Neural cell (in vitro differentiated cells): ENCODE measurements around the gene GARIN3. TPM values are rescaled to one million over a fixed set of nuclear protein-coding genes. Genes with fewer than 3 reads are reported as not detected.

Experiments
- H2AFZ ChIP-seq: fragments of 200-600, 300-800 bp; sonication (generic), shearing (Covaris generic); 2 replicates; pipeline ENCODE4 v1.6.0; 2014; ENCODE audit warnings: low read depth, mild to moderate bottlenecking, antibody characterized with exemption, low read length, moderate library complexity
- H3F3A ChIP-seq: fragments of 200-600 bp; shearing (Covaris generic); 2 replicates; pipeline ENCODE4 v1.6.1; 2016; ENCODE audit warnings: mild to moderate bottlenecking, moderate library complexity, mixed read lengths, antibody characterized with exemption, low read length; ENCODE audit not compliant: insufficient read depth, poor library complexity, severe bottlenecking
- H3K27ac ChIP-seq: fragments of 200-600, 300-800 bp; sonication (generic), shearing (Covaris generic); 2 replicates; pipeline ENCODE4 v1.5.1; 2014; ENCODE audit warnings: mild to moderate bottlenecking, low read length, moderate library complexity
- H3K27me3 ChIP-seq: fragments of 300-800, 200-600 bp; sonication (generic), shearing (Covaris generic); 2 replicates; pipeline ENCODE4 v1.6.0; 2014; ENCODE audit warnings: mild to moderate bottlenecking, low read depth, low read length, moderate library complexity; ENCODE audit not compliant: insufficient read depth
- H3K36me3 ChIP-seq: fragments of 300-800, 200-600 bp; sonication (generic), shearing (Covaris generic); 2 replicates; pipeline ENCODE4 v1.5.1; 2014; ENCODE audit warnings: mild to moderate bottlenecking, antibody characterized with exemption, low read length, moderate library complexity; ENCODE audit not compliant: insufficient read depth
- H3K4me2 ChIP-seq: fragments of 300-800, 200-600 bp; sonication (generic), shearing (Covaris generic); 2 replicates; pipeline ENCODE4 v1.6.0; 2014; ENCODE audit warnings: mild to moderate bottlenecking, low read length
- H3K4me3 ChIP-seq: fragments of 300-800, 200-600 bp; sonication (generic), shearing (Covaris generic); 2 replicates; pipeline ENCODE4 v1.5.1; 2014; ENCODE audit warnings: mild to moderate bottlenecking, low read length, moderate library complexity
- H3K79me2 ChIP-seq: fragments of 200-600 bp; shearing (Covaris generic); replicated peaks from 2 replicates; pipeline ENCODE4 v1.6.0; 2014; ENCODE audit warnings: mild to moderate bottlenecking, low read length, moderate library complexity; ENCODE audit not compliant: insufficient read depth
- H3K9ac ChIP-seq: fragments of 300-800, 200-600 bp; sonication (generic), shearing (Covaris generic); 2 replicates; pipeline ENCODE4 v1.6.1; 2016; ENCODE audit warnings: mild to moderate bottlenecking, low read length, mixed read lengths
- H3K9me2 ChIP-seq: fragments of 200-600 bp; shearing (Covaris generic); 2 replicates; pipeline ENCODE4 v1.6.1; 2016; ENCODE audit warnings: mild to moderate bottlenecking, low read length, mixed read lengths; ENCODE audit not compliant: insufficient read depth
- H3K9me3 ChIP-seq: fragments of 200-600, 300-800 bp; sonication (generic), shearing (Covaris generic); 2 replicates; pipeline ENCODE4 v1.6.1; 2016; ENCODE audit warnings: mild to moderate bottlenecking, mixed run types, low read length, moderate library complexity, mixed read lengths
- H4K20me1 ChIP-seq: fragments of 200-600 bp; shearing (Covaris generic); 2 replicates; pipeline ENCODE4 v1.6.1; 2016; ENCODE audit warnings: mild to moderate bottlenecking, mixed run types; ENCODE audit not compliant: insufficient read depth
- CTCF ChIP-seq: fragments of 450-650 bp; IDR thresholded peaks from 2 replicates; pipeline ENCODE4 v1.5.1; 2014; ENCODE audit warnings: antibody characterized with exemption, mild to moderate bottlenecking, moderate library complexity; ENCODE audit not compliant: poor library complexity, severe bottlenecking
- EP300 ChIP-seq: fragments of 450-650 bp; conservative IDR thresholded peaks from 2 replicates; pipeline ENCODE4 v1.6.1; 2014; ENCODE audit warnings: antibody characterized with exemption, mild to moderate bottlenecking, moderate library complexity; ENCODE audit not compliant: poor library complexity, severe bottlenecking
- EZH2 ChIP-seq: fragments of 200-600, 300-800 bp; shearing (Covaris generic), sonication (generic); IDR thresholded peaks from 2 replicates; pipeline ENCODE4 v1.6.1; 2014; ENCODE audit warnings: antibody characterized with exemption, low read length, borderline replicate concordance, mild to moderate bottlenecking; ENCODE audit not compliant: insufficient read depth, poor library complexity, severe bottlenecking
- MXI1 ChIP-seq: fragments of 450-650 bp; conservative IDR thresholded peaks from 2 replicates; pipeline ENCODE4 v1.6.1; 2014; ENCODE audit warnings: antibody characterized with exemption, mild to moderate bottlenecking; ENCODE audit not compliant: poor library complexity, severe bottlenecking
- POLR2AphosphoS5 ChIP-seq: IDR thresholded peaks from 2 replicates; pipeline ENCODE4 v1.6.1; 2012
- RAD21 ChIP-seq: fragments of 450-650 bp; conservative IDR thresholded peaks from 2 replicates; pipeline ENCODE4 v1.6.1; 2014; ENCODE audit warnings: antibody characterized with exemption, mild to moderate bottlenecking, moderate library complexity
- REST ChIP-seq: IDR thresholded peaks from 2 replicates; pipeline ENCODE4 v1.6.1; 2012; ENCODE audit warnings: borderline replicate concordance
- SMC3 ChIP-seq: fragments of 450-650 bp; conservative IDR thresholded peaks from 2 replicates; pipeline ENCODE4 v1.6.1; 2014; ENCODE audit warnings: antibody characterized with exemption, mild to moderate bottlenecking, moderate library complexity; ENCODE audit not compliant: poor library complexity
- TAF1 ChIP-seq: IDR thresholded peaks from 2 replicates; pipeline ENCODE4 v1.6.1; 2012; ENCODE audit warnings: low read depth
- polyA plus RNA-seq: library from polyadenylated mRNA; depleted of rRNA; stranded (reverse); fragments of >200 nt; gene quantifications from 2 replicates; pipeline ENCODE4 v1.2.3, GENCODE V29; 2014

GARIN3 gene
- polyA plus RNA-seq, 1 donor from 2014 or later = not detected

GRCh38 chr5:157137691-157138090 is 28.4 kb downstream of the GARIN3 start:
- Histone ChIP-seq H3K27ac (no peak overlapping the region), H4K20me1 (no peaks in the 10 kb centered on the region), H3K4me3 (no peak overlapping the region), H3K9ac (no peak overlapping the region), H3F3A (no peaks in the 10 kb centered on the region), H2AFZ (no peak overlapping the region), H3K79me2 (peaks cover 11% of the 10 kb centered on the region), H3K9me3 (no peaks in the 10 kb centered on the region), H3K9me2 (no peaks in the 10 kb centered on the region), H3K4me2 (no peak overlapping the region), H3K27me3 (no peaks in the 10 kb centered on the region), H3K36me3 (peaks cover 9% of the 10 kb centered on the region)
- no peak for TF ChIP-seq REST
- no peak for TF ChIP-seq SMC3
- no peak for TF ChIP-seq CTCF
- TF ChIP-seq EZH2 = no peak
- TF ChIP-seq EP300 = no peak
- TF ChIP-seq POLR2AphosphoS5 = no peak
- no peak for TF ChIP-seq RAD21
- TF ChIP-seq MXI1 = no peak
- TF ChIP-seq TAF1 = no peak

- Histone ChIP-seq H3K27ac (no peak overlapping the region), H4K20me1 (no peaks in the 10 kb centered on the region)
- TF ChIP-seq EZH2 (no peak), CTCF (no peak), RAD21 (no peak), TAF1 (no peak), EP300 (no peak), MXI1 (no peak), POLR2AphosphoS5 (no peak), REST (no peak), SMC3 (no peak)
Observed at GRCh38 chr5:157132281-157132612, 33.8 kb downstream of the GARIN3 start.

More at GRCh38 chr5:157132281-157132612, 33.8 kb downstream of the GARIN3 start:
- Histone ChIP-seq H3K27me3 (no peaks in the 10 kb centered on the region), H3K36me3 (peaks cover 1% of the 10 kb centered on the region), H3F3A (no peaks in the 10 kb centered on the region), H2AFZ (no peak overlapping the region), H3K9me2 (no peaks in the 10 kb centered on the region), H3K79me2 (no peaks in the 10 kb centered on the region), H3K9me3 (no peaks in the 10 kb centered on the region), H3K4me2 (no peak overlapping the region), H3K9ac (no peak overlapping the region), H3K4me3 (no peak overlapping the region)
